HG02973 (cell line): ENCODE measurements around the gene FOXS1.

ENCODE experiments used
- ATAC-seq: cut with Tn5 transposase; IDR thresholded peaks from one replicate; pipeline ENCODE4 v1.9.1; 2021; ENCODE audit warnings: moderate library complexity; ENCODE audit not compliant: unreplicated experiment

Gene FOXS1

DNA sequence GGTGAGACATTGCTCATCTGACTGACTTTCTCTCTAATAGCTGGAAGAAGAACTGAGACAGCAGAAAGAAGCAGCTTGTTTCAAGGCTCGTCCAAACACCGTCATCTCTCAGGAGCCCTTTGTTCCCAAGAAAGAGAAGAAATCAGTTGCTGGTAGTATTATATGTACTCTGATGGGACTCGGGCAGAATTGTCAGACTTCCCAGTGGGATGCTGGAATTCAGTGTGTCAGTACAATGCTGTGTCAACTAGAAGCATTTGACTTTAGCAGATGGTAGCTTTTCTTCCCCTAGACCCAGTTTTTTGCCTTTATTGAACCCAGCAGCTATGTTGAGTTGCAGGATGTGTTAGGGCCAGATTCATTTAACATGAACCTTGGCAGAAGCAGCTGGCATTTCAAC is 48.0 kb downstream of the FOXS1 start:
- no peak for ATAC-seq
